HG03521 (cell line): ENCODE results near the gene SLC12A4.
"Not testable (repeated sequence)": the region's sequence is repeated elsewhere in the genome, so short reads cannot be mapped to it uniquely, and the experiment has no call there.

Experiments
- ATAC-seq: cut with Tn5 transposase; IDR thresholded peaks from one replicate; pipeline ENCODE4 v1.9.1; 2021; ENCODE audit warnings: mild to moderate bottlenecking, moderate library complexity; ENCODE audit not compliant: unreplicated experiment

The SLC12A4 gene

DNA sequence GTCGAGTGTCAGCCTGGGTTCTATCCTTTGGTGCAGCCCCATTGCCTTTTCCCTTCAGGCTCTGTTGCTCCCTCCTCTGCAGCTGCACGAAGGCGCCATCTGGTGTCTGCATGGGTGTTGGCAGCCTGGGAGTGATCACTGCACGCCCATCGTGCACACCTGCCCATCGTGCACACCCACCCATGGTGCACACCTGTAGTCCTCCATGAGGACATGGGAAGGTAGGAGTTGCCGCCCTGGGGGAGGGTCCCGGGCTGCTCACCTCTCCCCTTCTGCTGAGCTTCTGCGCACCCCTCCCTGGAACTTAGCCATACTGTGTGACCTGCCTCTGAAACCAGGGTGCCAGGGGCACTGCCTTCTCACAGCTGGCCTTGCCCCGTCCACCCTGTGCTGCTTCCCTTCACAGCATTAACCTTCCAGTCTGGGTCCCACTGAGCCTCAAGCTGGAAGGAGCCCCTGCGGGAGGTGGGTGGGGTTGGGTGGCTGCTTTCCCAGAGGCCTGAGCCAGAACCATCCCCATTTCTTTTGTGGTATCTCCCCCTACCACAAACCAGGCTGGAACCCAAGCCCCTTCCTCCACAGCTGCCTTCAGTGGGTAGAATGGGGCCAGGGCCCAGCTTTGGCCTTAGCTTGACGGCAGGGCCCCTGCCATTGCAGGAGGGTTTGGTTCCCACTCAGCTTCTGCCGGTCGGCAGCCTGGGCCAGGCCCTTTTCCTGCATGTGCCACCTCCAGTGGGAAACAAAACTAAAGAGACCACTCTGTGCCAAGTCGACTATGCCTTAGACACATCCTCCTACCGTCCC, 39.7 kb downstream of the SLC12A4 start:
- ATAC-seq: no peak

DNA sequence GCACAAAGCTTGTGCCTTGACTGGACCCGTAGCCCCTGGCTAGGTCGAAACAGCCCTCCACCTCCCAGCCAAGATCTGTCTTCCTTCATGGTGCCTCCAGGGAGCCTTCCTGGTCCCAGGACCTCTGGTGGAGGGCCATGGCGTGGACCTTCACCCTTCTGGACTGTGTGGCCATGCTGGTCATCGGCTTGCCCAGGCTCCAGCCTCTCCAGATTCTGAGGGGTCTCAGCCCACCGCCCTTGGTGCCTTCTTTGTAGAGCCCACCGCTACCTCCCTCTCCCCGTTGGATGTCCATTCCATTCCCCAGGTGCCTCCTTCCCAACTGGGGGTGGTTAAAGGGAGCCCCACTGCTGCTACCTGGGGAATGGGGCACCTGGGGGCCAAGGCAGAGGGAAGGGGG, 40.3 kb downstream of the SLC12A4 start:
- ATAC-seq: no peak

DNA sequence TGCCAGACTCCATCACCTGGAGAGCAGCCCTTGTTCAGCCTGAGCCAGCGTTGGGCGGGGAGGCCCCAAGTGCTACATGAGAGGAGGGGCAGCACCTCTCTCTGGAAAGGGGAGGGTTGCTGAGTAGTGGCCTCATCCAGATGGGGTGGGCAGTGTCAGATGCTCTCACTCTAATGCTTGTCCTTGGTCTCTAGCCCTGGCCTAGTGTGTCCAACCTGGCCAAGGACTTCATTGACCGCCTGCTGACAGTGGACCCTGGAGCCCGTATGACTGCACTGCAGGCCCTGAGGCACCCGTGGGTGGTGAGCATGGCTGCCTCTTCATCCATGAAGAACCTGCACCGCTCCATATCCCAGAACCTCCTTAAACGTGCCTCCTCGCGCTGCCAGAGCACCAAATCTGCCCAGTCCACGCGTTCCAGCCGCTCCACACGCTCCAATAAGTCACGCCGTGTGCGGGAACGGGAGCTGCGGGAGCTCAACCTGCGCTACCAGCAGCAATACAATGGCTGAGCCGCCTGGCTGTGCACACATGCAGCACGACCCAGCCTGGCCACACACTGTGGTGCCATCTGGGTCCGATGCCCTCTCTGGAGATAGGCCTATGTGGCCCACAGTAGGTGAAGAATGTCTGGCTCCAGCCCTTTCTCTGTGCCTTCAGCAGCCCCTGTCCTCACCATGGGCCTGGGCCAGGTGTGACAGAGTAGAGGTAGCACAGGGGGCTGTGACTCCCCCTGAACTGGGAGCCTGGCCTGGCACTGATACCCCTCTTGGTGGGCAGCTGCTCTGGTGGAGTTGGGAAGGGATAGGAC, 41.1 kb downstream of the SLC12A4 start:
- no peak for ATAC-seq

DNA sequence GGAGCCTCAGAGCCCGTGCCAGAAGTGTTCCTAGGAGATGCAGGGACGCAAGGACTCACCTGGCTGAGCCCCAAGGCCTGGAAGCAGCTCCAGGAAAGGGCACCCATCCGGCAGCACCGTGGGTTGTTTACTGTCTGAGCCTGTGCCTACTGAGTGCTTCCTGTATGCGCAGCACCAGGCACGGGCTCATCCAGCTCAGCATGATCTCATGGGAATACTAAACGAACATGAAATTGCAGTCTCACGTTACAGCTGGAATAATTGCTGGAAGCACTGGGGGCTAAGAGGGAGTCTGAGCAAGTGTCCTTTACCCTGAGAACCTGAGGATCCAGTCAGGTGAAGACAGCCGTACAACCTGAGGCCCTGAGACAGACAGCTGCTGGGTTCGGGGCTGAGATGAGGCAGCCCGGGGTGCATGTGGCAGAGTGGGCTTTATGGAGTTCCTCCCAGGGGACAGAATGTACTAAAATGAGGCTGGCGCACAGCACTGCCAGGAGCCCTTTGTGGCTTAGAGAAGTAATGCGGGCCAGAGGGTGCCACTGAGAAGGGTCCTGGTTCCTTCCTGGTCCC, 42.2 kb downstream of the SLC12A4 start:
- no peak for ATAC-seq

DNA sequence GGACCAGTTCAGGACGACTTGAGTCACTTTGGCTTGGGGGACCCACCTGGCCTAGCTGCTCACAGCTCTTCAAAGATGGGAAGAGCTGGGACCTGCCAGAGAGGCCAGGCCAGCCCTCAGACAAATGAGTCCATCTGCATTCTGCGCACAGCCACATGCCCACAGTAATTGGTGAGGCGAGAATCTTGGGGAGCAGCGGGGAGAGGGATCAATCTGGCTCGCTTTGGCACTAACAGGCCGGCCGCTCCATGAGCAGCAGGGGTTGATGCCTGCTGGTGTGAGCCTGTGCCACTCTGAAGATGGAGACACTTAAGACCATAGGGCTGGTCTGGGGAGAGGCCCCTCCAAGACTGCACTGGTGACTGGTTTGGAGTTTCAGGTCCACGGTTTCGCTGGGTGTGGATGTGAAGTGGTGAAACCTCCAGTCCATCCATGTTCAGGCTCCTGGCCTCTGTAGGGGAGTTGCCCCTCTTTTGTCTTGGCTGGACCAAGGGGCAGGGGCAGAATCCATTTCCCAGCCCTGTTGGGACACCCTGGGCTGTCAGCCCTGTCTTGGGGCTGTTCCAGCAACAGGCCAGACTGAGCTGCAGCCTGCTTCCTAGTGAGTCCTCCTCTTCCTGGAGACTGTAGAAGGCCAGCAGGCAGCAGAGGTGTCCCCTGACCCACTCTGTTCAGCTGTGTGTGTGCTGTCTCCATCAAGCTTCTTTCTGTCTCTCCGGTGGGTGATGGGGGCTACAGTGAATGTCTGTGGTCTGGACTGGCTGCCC, 44.1 kb downstream of the SLC12A4 start:
- ATAC-seq: no peak

DNA sequence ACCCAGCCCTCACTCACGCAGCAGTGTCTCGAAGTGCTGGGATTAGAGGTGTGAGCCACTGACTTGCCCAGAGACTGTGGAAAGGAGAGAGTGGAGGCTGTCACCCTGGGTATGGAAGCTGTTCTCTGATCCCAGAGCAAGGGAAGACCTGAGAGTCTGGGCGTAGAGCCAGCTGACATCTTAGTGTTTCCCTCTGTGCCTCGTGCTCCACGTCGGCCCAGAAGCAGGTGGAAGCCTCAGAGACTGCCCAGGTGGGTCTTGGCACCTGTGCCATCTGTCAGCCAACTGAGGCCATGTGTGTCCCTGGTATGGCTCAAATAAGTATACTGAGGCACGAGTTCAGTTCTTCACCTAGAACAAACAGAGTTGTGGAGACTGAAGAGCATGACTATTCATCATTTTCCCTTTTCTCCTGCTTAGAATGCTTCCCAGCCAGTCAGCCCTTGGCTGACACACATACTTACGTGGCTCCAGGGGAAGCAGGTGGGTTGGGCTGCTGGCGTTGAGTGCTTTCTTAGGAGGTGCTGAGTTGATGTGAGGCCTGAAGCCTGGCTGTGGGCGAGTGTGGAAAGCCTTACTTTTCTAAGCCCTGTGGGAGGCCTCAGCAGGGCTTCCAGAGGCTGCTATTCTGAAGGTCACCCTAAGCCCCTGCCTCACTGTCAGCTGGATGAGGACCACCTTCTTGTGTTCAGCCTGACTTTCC, 44.9 kb downstream of the SLC12A4 start:
- no peak for ATAC-seq

DNA sequence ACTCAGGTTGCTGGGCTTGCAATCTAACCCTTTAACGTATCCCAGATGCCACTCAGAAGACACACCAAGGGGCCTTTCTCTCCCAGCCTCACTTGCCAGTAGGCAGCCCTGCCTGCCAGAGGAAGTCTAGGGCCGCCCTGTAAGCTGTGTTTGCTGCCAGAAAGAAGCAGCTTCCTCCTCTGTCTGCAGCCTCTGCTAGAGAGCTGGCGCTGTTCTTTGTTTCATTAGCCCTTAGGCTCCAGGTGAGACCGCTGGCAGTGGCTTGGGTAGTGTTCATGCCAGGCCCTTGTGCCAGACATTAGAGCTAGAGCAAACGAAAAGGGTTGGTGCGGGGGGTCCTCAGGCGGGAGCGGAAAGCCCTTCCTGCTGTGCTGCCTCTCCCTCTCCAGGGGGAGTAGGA, 45.7 kb downstream of the SLC12A4 start:
- no peak for ATAC-seq

DNA sequence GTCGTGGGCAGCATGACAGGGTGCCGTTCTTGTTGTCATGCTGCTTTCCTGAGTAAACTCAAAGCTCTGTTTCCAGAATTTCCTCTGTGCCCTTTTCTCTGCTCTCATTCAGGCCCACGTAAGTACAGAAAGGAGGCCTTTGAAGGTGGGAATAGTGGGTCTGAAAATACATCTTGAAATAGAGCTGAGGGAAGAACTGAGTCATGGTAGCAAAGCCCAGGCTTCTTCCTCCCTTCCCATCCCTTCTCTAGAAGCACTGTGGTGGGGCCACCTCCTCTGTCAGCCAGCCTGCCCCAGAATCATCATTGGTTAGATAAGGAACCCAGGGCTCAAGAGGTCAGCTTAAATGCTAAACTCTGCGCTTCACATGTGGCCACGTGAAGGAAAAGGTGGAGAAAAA, 46.2 kb downstream of the SLC12A4 start:
- no peak for ATAC-seq

DNA sequence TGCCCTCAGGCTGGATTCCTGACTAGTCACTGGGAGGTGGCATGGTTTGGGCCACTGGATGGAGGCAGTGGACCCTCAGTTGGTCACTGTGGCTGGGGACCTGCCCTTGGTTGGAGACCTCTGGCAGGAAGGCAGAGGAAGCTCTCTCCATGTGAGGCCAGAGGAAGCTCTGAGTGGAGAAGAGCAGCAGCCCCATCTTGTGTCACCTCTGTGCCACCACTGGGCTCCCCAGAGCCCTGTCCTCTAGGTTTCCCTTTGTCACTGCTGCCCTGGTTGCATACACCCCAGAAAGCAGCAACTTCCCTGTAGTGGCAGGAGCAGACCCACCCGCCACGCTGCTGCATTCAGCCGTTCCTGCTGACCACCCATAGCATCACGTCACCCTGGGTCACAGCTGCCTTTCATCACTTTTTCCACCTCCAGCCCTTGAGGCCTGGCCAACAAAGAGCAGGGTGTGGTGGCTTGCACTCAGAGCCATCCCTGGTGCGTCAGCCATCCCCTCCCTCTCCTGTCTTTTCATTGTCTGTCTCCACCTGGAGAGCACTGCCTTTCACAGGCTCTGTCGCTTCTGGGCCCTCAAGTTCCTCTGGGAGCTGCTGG, 48.7 kb downstream of the SLC12A4 start:
- no peak for ATAC-seq

DNA sequence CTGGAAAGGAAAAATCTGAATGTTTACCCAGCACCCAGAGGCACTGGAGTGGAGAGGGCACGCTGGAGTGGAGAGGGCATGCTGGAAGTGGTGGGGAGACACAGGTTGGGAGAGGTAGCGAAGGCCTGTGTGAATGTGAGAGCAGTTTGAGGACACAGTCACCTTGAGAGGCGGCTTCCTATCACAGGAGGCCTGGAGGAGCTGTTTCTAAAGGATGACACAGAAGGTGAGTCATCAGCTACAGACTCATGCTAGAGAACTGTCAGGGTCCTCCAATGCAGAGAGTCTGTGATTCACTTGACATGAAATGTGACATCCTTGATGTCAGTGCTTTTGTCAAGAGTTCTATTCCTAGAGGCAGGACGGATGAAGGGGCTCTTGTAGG, 50.6 kb downstream of the SLC12A4 start:
- no peak for ATAC-seq

DNA sequence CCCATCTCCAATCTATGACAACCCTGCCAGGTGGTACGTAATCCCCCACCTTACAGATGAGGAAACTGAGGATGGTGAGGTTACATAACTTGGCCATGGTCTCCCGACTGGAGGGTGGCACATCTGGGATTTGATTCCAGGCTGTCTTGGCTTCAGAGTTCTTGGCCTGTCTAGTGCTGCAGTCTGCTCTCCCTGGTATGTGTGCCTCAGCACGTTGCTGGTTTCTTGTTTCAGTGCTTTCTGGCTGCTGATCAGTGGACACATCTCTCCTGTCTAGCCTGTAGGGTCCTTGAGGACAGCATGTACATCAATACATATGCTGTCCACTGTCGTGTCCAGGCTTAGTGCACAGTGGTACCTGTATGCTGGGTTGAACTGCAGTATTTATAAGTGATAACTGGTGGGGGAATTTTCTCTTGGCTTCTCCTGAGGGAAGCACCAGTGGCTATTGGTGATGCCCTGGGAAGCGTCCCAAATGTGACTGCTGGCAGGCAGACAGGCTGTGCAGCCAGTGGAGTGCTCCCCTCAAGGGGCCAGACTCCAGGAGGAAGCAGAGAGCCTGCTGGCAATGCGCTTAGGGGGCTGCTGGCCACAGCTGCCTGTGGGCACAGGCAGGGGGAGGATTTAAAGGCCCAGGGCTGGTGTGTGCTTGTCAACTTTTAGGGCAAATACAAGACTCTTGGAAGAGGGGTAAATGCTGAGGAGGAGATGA, 51.1 kb downstream of the SLC12A4 start:
- ATAC-seq: no peak

DNA sequence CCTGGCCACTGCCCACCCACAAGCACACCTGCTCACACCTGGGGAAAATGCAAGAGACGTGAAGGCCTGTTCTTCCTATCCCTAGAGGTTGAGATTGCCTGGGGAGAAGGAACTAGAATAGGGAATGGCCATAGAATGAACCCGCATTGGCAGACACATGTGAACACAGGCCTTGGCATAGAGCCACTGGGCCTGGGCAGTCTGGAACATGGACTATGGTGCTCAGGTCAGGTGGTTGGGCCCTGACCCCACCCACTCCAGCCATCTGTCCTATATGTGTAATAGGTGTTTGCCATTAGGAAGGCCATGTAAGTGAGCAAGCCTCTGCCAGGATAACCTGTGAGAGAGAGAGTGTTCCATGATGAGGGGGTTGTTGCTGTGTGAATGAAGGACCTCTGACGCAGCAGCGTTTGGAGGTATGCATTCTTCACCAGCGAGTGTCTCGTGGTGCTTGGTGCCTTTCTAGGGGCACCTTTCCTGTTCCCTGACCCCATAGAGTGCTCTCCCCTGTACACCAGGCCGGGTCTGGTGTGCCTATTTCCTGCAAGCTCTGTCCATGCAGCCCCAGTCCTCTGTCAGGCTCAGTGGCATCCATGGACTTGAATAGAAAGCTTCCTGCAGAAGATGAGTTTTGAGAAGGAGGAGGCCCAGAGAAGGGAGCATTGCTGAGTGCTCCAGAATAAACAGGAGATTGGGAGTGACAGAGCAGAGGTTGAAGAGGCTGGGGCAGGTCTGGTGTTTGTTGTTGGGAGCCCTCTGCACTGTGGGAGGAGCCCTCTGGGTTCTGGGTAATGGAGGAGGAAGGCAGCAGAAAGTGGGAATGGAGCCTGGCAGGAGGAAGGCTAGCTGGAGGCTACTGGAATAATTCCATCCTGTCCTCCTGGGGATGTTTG, 52.4 kb downstream of the SLC12A4 start:
- ATAC-seq: no peak

DNA sequence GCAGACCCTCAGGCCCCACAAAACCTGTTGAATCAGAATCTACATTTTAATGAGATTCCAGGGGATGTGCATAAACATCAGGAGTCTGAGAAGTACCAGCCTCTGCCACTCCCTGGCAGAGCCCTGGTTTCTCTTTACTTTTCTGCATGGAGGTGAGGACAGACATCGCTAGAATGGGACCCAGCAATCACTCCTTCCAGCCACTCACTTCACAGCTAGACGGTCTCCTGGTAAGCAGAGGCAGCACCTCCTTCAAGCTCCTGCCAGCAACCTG, 53.0 kb downstream of the SLC12A4 start:
- ATAC-seq: not testable (repeated sequence)

DNA sequence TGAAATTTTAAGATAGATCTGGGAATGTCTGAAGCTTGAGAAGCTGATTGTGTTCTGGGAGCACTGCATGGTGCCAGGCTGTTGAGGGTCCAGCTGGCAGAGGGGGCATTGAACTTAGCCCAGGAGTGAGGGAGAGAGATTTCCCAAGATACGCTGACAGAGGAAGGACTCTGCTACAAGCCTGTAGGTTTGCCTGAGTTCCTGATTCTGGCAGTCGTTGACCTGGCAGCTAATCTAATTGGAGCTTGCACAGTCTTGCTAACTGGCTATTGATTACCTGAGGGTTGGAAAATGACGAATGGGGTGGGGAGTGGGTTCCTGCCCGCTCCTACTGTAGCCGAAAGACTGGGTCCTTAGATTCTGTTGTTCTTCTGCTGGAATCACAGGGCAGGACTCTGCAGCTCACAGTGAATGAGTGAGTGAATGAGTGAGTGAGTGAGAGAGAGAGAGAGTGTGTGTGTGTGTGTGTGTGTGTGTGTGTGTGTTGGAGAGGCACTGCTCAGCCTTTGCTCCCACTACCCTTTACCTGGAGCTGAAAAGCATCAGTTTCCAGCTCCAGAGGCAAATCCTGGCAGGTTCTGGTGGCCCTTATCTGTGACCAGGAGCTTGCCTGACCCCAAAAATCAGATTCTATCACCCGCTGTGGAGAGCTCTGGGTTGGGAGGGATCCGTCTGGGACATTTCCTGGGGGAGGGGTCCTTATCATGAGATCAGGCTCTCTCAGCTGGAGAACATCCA, 53.5 kb downstream of the SLC12A4 start:
- no peak for ATAC-seq

DNA sequence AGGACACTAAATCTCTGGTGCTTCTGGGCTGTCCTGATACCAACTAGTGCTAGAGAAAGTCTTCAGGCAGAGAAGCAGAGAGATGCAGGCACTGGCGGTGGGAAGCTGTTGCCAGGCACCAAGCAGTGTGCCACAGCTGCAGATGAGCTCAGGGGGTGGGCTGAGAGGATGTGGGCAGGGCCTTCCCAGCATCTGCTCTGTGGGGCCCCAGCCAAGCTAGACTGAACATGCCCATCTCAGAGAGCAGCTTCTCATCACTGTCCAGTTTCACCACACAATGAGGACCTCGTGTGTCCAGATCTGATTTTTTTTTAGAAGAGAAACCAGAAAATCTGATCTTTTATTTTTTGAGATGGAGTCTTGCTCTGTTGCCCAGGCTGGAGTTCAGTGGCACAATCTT, 58.3 kb downstream of the SLC12A4 start:
- ATAC-seq: no peak

DNA sequence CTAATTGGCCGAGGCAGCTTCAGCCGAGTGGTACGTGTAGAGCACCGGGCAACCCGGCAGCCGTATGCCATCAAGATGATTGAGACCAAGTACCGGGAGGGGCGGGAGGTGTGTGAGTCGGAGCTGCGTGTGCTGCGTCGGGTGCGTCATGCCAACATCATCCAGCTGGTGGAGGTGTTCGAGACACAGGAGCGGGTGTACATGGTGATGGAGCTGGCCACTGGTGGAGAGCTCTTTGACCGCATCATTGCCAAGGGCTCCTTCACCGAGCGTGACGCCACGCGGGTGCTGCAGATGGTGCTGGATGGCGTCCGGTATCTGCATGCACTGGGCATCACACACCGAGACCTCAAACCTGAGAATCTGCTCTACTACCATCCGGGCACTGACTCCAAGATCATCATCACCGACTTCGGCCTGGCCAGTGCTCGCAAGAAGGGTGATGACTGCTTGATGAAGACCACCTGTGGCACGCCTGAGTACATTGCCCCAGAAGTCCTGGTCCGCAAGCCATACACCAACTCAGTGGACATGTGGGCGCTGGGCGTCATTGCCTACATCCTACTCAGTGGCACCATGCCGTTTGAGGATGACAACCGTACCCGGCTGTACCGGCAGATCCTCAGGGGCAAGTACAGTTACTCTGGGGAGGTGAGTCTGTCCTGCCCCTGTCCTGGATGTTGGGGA, 59.2 kb downstream of the SLC12A4 start:
- no peak for ATAC-seq

DNA sequence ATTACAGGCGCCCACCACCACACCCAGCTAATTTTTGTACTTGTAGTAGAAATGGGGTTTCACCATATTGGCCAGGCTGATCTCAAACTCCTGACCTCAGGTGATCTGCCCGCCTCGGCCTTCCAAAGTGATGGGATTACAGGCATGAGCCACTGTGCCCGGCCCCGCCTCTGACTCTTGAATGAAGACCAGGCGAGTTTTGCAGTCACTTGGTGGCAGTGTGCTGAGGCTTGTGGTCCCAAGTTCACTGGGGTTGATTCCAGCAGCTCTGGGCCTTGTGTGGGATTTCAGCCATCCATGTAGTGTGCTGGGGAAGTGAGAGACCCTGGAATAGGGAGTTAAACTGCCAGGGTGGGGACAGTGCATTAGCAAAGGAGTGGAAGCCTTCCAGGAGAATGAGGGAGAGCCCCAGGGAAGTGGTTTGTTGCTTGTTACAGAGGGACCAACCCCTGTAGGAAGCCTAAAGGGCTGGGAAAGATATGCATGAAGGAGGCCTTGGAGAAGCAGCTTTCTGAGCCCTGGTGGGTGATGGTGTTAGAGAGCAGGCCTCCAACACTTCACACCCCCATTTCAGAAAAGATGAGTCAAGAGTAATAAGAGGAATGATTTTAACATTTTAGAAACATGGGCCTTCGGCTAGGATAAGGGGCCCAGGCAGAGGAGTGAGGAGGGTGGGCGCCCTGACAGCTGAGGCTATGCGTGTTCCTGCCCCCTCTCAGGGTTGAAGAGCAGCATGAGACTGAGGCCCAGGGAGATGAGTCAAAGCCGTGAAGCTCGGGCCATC, 60.8 kb downstream of the SLC12A4 start:
- no peak for ATAC-seq
